GM23248 (cell line): Measurements from ENCODE around the gene NACC1.

Experiments used
- EZH2 ChIP-seq: fragments of 200-600 bp; sonication (generic); IDR thresholded peaks from 2 replicates; pipeline ENCODE4 v1.6.1; 2018; ENCODE audit warnings: antibody characterized with exemption, mild to moderate bottlenecking; ENCODE audit not compliant: insufficient read depth, poor library complexity, severe bottlenecking
- EZH2phosphoT487 ChIP-seq: fragments of 200-600 bp; sonication (generic); IDR thresholded peaks from 2 replicates; pipeline ENCODE4 v1.6.1; 2018; ENCODE audit warnings: antibody characterized with exemption, moderate library complexity, mild to moderate bottlenecking, low read depth; ENCODE audit not compliant: insufficient read depth

- no peak for TF ChIP-seq EZH2phosphoT487
- no peak for TF ChIP-seq EZH2
Observed at GRCh38 chr19:13160557-13160956, 42.5 kb downstream of the NACC1 start.
